HTR-8/SVneo (cell line): Measurements from ENCODE around the gene LPP.
"Not testable (repeated sequence)": the region's sequence is repeated elsewhere in the genome, so short reads cannot be mapped to it uniquely, and the experiment has no call there.

Experiments
- DNase-seq: peaks from one replicate; pipeline ENCODE4 v3.0.0; 2011; ENCODE audit warnings: low spot score, mixed read lengths; ENCODE audit not compliant: insufficient read length
- FAIRE-seq: peaks from 2 replicates; lab custom pipeline; 2011; peaks lifted over from hg19 to GRCh38; lab: Jason Lieb, UNC

Gene LPP

DNA sequence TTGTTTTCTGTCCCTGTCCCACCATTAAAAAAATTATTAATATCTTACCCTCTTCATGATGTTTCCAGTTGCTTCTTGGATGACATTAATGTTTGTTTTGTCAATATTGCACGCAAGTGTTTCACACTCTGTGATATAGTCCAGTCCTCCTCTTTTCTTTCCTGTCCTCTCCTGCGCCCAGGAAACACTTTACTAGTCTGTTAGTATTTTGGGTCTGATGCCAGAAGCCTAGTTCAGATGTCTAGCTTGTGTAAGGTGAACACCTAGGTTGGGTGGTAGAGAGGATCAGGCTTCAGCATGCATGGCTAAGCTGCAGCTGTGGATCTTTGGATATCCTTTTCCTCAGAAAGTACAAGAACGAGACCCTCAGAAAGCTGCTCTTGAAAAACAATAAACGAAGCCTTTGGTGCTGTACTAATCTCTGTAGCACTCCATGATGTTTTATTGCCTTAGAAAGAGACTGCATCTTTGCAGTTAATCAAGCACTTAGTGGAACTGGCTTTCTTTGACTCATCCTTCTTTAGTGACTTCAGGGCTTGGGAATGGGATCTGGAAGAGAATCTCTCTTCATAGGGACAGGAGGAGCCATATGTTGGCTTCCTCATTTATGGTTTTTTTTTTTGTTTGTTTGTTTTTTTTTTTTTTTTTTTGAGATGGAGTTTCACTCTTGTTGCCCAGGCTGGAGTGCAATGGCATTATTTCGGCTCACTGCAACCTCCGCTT, 253.4 kb downstream of the LPP start:
- FAIRE-seq (no peak), DNase-seq (no peak)

GRCh38 chr3:188408831-188409230, 254.9 kb downstream of the LPP start:
- DNase-seq (no peak), FAIRE-seq (no peak)

DNA sequence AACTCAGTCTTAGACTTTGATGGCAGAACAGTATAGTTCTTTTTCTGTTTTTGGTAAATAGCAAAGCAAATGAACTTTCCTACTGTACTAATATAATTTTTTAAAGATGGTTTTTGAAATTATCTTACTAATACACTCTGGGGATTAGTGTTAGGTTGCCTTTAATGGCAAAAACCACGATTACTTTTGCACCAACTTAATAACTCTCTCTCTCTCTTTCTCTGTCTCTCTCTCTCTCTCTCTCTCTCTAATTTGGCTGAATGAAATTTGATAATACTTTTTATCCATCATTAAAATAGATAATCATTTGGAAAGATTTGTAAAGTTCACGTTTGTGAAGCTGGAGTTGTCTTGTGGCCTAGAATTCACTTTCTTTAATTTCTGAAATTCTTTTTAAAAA, 257.8 kb downstream of the LPP start:
- DNase-seq (no peak), FAIRE-seq (no peak)

GRCh38 chr3:188415196-188415595, 261.2 kb downstream of the LPP start:
- no peak for DNase-seq
- FAIRE-seq = no peak

GRCh38 chr3:188416041-188416440, 262.1 kb downstream of the LPP start:
- no peak for FAIRE-seq
- DNase-seq = no peak

DNA sequence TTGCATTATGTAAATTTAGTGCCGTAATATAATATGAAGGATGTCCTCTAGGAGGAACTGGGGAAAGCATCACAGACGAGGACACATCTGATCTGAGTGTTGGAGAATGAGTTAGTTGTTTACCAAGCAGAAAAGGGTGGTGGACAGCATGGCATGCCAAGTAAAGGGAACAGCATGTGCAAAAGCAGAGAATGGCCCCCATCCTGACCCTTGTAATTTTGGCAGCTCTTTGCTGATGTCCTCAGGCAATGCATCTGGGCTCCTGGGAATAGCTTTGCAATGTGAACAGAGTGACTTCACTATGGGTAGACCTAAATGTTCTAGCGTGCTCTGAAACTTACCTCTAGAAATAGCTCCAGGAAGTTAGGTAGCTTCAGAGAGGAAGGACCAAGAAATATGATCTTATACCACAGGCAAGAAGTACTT, 263.3 kb downstream of the LPP start:
- FAIRE-seq (no peak), DNase-seq (no peak)

GRCh38 chr3:188417766-188418165, 263.8 kb downstream of the LPP start:
- FAIRE-seq (no peak), DNase-seq (no peak)

DNA sequence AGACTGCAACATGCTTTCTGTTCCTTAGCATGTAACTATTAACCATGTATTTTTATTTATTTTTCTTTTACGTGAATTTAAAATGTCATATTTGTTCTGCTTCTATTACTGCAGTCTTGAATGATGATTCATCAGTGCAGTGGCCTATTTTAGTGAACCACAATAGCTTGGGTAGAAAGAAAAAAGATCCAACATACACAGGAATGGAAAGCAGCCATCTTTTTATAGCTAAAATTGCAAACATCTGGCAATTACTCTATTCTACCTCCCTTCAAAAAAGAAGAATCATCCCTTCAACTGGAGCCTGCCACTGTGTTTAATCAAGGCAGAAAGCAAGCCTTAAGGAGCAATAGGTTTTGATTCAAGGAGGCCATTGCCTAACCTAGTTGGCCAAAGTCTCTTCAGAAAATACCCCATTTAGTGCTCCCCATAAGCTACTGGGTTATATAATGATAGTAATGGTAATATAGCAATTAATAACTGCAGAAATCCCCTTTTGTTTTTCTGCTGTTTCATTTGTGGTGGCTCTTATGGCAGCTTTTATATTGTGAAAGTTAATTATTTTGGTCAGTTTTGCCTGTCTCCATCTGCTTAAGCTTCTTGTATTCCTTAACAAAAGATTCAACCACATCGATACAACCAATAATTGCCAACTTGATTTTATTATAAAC, 267.3 kb downstream of the LPP start:
- no peak for DNase-seq
- FAIRE-seq = no peak

DNA sequence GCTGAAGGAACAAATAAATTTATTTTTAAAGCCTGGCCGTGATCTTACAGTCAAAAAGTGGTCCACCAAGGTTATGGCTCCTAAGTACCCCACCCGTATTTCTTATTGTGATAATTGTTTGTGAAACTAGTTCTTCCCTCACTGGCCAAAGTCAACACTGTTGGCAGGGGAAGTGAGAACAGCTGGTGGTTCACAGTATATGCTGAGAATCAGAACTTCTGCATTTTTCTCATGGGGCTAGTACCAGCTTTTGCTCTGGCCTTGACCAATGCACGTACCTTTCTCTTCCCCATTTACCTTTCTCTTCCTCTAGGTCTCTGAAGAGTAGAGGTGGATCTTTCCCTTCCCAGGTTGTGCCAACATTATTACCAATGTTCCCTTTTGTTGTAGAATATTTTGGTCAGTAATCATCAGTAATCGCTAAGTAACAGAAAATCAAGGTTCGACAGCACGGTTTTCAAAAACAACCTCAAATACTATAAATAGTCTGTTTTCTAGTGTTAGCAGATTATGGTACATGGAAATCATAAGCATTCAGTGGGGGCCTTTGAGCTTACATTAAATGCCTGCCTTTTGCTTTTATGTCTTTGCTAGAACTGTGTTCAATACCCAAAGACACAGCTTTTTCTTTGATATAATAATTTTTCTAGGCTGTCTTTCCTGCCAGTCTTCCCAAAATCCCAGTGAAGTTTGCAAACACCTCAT, 268.0 kb downstream of the LPP start:
- no peak for DNase-seq

GRCh38 chr3:188427981-188428380, 274.0 kb downstream of the LPP start:
- not testable (repeated sequence) for FAIRE-seq, DNase-seq

More for the DNA sequence above, 268.0 kb downstream of the LPP start:
- FAIRE-seq = no peak

DNA sequence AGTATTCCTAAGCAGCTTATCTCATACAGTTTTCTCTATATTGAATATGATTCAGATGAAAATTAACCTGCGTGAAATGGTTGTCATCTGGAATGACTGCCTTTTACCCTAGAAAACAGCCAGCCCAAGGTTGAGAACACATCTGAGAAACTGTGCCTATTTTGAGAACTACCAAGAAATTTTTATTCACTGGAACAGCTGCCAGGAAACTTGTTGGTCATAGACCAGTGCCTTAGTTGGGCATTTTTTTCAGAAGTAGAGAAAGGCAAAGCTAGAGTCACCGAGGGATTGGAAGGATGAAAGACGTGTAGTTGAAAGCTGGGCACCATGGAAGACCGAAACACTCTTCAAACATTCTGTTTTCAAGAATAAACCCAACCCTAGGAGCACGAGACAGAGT, 277.1 kb downstream of the LPP start:
- DNase-seq (no peak), FAIRE-seq (no peak)

DNA sequence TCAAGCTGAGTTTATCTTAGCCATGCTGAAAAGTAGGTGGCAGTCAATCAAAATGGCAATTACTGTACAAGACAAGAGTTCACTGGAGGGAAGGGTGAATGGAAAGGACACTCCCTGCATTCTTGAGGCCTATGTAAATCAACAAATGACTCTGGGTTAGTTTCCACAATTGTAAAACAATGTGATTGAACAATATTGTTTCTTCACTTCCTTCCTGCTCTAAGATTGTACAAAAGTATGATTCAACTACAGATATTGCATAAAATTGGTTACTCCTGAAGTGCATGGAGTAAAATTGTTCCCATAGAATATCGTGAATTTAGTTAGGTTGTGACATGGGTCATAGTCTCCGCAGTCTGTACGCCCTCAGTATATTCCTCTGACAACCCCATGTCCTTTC, 277.6 kb downstream of the LPP start:
- DNase-seq (peak; percentile 14), FAIRE-seq (peak; percentile 64)

DNA sequence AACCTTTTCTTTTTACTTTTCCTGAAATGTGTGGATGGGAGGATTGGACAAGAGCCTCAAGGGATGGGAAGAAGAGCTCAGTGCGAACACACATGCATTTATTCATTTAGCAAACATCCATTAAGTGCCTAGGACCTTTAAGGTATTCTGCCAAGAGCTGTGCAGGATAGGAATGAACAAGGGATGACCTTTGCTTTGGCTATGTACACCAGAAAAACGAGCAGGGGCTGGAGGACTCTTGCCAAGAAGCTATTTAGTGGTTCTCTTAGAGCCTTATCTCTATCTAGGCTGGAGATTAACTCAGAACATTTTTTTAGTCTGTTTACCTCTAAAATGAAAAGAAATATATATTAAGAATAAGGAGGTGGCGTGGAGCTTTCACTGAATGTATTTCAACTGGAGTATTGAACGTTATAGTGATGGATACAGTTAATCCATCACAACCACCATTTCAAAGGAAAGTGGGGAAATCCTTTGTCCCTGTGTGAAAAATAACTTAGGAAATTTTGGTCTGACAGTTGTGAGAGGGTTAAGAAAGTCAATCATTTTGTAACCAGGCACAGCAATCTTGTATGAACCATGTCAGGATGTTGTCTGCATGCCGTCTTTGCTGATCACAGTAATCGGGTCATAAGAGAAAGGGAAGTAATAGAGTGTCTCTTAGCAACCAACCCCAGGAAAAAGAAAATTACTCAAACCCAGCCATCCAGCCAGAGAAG, 279.0 kb downstream of the LPP start:
- DNase-seq (no peak), FAIRE-seq (no peak)

- FAIRE-seq (no peak), DNase-seq (no peak)
Measured at GRCh38 chr3:188433521-188434150, 279.7 kb downstream of the LPP start.

GRCh38 chr3:188434594-188434993, 280.6 kb downstream of the LPP start:
- peak; percentile 8 for DNase-seq
- no peak for FAIRE-seq

DNA sequence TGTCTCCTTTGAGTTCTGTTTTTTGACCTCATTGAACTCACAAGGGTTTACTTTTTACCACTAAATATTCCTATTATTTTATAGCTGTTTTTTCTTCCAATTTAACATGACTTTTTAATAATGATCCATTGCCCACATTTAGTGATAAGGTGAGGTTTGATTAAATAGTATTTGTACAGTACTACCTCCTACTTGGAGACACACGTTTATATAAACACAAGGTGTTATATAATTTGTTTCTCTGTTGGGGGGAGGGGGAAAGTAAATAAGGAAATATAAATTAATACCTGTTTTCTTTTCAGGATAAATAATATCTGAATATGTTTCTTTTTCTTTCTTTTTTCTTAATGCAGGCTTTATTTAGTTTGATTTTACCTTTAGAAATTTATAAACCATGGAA, 281.3 kb downstream of the LPP start:
- no peak for FAIRE-seq

GRCh38 chr3:188437926-188438325, 284.0 kb downstream of the LPP start:
- DNase-seq (no peak), FAIRE-seq (no peak)

More for the DNA sequence above, 281.3 kb downstream of the LPP start:
- no peak for DNase-seq

DNA sequence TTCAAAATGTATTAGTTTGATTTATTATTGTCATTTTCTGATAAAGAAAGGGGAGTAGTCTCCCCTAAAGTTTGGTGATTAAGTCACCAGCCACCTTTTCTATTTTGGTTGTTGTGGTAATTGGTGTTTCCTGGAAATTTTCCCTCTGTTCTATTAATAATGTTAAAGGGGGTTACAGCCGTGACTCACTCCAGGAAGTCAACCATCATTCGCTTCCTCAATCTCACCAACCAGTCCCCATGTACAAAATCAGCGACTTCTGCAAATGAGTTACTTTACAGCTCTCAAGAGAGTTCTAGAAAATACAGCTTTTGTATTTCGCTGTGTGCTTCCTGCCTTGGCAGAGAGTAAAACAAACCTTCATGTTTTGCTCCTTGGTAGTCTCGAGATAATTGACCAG, 285.1 kb downstream of the LPP start:
- no peak for DNase-seq
- FAIRE-seq = no peak

DNA sequence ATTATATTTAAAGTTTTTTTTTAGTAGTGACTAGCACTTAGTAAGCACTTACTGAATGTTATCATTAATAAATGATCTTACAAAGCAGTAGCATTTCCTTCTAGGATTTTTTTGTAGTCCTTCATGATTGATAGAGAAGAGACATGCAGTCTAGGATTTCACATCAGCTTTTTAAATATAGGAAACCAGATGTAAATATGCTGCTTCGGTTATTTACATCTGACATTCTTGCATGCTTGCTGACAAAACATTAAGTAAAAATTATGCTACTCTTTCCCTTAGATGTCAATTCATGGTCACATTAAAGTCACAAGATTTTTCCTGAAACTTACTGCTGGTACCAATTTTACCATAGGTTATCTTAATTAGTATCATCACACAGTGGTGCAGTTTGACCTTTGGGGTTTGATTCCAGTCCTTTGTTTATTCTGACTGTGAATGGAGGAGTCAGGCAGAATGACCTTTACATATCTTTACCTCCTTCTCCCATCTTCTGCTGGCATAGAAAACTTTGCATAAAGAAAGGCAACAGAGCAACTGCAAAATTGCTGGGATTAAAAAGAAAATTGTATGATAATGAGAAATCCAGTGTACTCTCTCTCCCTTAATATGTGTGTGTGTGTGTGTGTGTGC, 286.5 kb downstream of the LPP start:
- DNase-seq (no peak), FAIRE-seq (no peak)

DNA sequence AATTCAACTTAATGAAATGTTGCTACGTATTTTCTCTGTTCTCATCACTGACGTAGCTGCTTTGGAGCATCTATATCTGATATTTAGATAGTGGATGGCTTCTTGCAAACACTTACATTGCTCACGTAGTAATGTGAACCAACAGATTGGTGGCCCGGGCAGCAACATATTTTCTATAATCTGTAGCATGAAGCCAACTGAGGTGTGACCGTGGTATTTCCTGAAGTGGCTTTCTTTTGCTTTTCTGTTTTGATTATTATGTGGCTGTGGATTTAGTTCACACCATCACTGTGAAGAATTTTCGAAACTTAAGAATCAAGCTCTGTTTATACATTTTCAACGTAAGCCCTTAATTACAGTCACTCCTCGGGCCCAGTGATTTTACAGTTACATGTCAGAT, 288.5 kb downstream of the LPP start:
- no peak for DNase-seq
- no peak for FAIRE-seq
